DND-41 (cell line): ENCODE results near the gene LILRB5.

Source experiments
- EZH2 ChIP-seq: IDR thresholded peaks from 3 replicates; pipeline ENCODE4 v1.6.1; 2012; ENCODE audit warnings: borderline replicate concordance, low read depth, mild to moderate bottlenecking, moderate library complexity, low read length, inconsistent platforms; ENCODE audit not compliant: severe bottlenecking
- TF ChIP-seq, protein P1 (sequence below): IDR thresholded peaks from 2 replicates; pipeline ENCODE4 v1.5.1; 2012; ENCODE audit warnings: borderline replicate concordance, low read length, moderate library complexity, mild to moderate bottlenecking; ENCODE audit not compliant: poor library complexity, severe bottlenecking; ENCODE audit errors: extremely low read depth

DNA sequence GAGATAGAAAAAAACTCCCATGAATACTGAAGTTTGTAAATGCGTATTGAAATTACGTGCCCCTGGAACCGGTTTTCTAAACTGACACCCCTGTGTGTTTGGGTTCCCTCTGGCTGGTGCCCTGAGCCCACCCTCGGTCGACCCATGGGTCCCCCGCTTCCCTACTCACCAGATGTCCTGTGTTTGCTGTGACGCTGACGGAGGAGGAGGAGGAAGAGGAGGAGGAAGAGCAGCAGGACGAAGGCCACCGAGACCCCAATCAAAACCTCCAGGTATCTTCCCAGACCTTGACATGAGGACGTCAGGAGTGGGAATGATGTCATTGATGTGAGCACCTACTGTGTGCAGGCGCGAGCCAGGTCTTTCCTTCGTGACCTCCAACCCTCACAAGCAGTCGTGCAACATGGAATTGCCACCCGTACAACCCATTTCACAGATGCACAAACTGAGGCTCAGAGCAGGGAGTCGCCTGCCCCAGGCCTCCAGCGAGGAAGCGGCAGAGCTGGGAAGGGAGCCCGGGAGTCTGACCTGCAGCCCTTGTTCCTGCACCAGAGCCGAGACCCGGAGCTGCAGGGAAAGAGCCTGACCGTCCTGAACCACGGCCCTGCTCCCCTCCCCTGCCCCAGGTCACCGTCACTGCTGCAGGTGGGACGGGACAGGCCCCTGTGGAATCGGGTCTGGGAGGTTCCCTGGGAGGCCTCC lies 38.0 kb downstream of the LILRB5 start:
- TF ChIP-seq, protein P1, sequence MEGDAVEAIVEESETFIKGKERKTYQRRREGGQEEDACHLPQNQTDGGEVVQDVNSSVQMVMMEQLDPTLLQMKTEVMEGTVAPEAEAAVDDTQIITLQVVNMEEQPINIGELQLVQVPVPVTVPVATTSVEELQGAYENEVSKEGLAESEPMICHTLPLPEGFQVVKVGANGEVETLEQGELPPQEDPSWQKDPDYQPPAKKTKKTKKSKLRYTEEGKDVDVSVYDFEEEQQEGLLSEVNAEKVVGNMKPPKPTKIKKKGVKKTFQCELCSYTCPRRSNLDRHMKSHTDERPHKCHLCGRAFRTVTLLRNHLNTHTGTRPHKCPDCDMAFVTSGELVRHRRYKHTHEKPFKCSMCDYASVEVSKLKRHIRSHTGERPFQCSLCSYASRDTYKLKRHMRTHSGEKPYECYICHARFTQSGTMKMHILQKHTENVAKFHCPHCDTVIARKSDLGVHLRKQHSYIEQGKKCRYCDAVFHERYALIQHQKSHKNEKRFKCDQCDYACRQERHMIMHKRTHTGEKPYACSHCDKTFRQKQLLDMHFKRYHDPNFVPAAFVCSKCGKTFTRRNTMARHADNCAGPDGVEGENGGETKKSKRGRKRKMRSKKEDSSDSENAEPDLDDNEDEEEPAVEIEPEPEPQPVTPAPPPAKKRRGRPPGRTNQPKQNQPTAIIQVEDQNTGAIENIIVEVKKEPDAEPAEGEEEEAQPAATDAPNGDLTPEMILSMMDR: no peak
- no peak for TF ChIP-seq EZH2
